ENCODE measurements around the gene TSHZ2. TPM values are rescaled to one million over a fixed set of nuclear protein-coding genes. Genes with fewer than 3 reads are reported as not detected.

TSHZ2 gene
- total RNA-seq, 1 experiment from 2014 or later, result 0.07 TPM

GRCh38 chr20:53480913-53481312 is 508.8 kb downstream of the TSHZ2 start:
- H3K9me3 ChIP-seq (ENCODE audit: control insufficient read depth, low read depth, low read length), result no peaks in the 10 kb centered on the region
- no peak overlapping the region for H3K9ac ChIP-seq (ENCODE audit: extremely low read depth, insufficient read length, low read length)
- H3K27me3 ChIP-seq (ENCODE audit: insufficient read depth, low read length), result no peaks in the 10 kb centered on the region
- no peaks in the 10 kb centered on the region; a peak in 1 of 4 replicates for H3K4me1 Mint-ChIP-seq
- H2BK20ac ChIP-seq (ENCODE audit: low read depth, low read length, poor library complexity, severe bottlenecking), result no peak overlapping the region
- H4K5ac ChIP-seq (ENCODE audit: insufficient read length, low read depth, low read length), result no peak overlapping the region
- peaks cover 0 to 5% (median 0%) of the 10 kb centered on the region in 3 experiments; a peak in 2 of 7 replicates for H3K36me3 Mint-ChIP-seq (ENCODE audit: insufficient read depth in 1 of 3, low read depth in 3 of 3)
- no peak overlapping the region for H3T11ph ChIP-seq (ENCODE audit: low read length)
- H2BK12ac ChIP-seq (ENCODE audit: insufficient read length, low read depth, low read length), result no peak overlapping the region
- H4K91ac ChIP-seq (ENCODE audit: insufficient read length, low read depth, low read length), result no peak overlapping the region
- H3K27me3 Mint-ChIP-seq (ENCODE audit: low read depth), result no peaks in the 10 kb centered on the region
- H3K4me3 Mint-ChIP-seq, result no peak overlapping the region
- H3K56ac ChIP-seq (ENCODE audit: insufficient read length, low read depth, low read length), result no peak overlapping the region
- H3K18ac ChIP-seq (ENCODE audit: insufficient read length, low read depth, low read length), result no peak overlapping the region
- H3K9me3 Mint-ChIP-seq, result peaks cover 0 to 3% of the 10 kb centered on the region in 2 experiments; a peak in 2 of 5 replicates
- H3K79me2 ChIP-seq (ENCODE audit: insufficient read depth, low read length), result peaks cover 2% of the 10 kb centered on the region; the same call in 1 of the 2 replicates
- no peak overlapping the region; a peak in 1 of 7 replicates for H3K27ac Mint-ChIP-seq
- H4K20me1 ChIP-seq (ENCODE audit: control insufficient read depth, insufficient read depth, insufficient read length), result no peaks in the 10 kb centered on the region
- H4K8ac ChIP-seq (replicated peaks; ENCODE audit: insufficient read length, low read depth, low read length), result no peak overlapping the region
- no peak overlapping the region for H3K14ac ChIP-seq (ENCODE audit: insufficient read depth, low read length)
- H2AFZ ChIP-seq (ENCODE audit: low read length), result no peak overlapping the region
- no peak overlapping the region for H3K4me2 ChIP-seq (ENCODE audit: insufficient read depth, insufficient read length, low read length)
- DNase-seq, result no peak
- H3K23me2 ChIP-seq (ENCODE audit: insufficient read length, low read depth, low read length, poor library complexity, severe bottlenecking), result no peaks in the 10 kb centered on the region
- H3K4ac ChIP-seq (ENCODE audit: low read depth, low read length), result no peak overlapping the region
- no peak overlapping the region for H3K23ac ChIP-seq (ENCODE audit: insufficient read length, low read depth, low read length)
- H2BK120ac ChIP-seq (ENCODE audit: low read depth, low read length, poor library complexity, severe bottlenecking), result no peak overlapping the region
- no peaks in the 10 kb centered on the region for H3K4me1 ChIP-seq (ENCODE audit: insufficient read depth, low read length)
- no peak overlapping the region for H3K27ac ChIP-seq (ENCODE audit: insufficient read length, low read depth, low read length)
- TF ChIP-seq CTCF (conservative IDR thresholded peaks at IDR 0.05), result no peak
- no peaks in the 10 kb centered on the region for H3K79me1 ChIP-seq (ENCODE audit: insufficient read depth, low read depth, low read length, poor library complexity, severe bottlenecking)
- no peak overlapping the region for H2AK5ac ChIP-seq (ENCODE audit: insufficient read length, low read length)
- WGBS (ENCODE audit: extremely low coverage, insufficient read length, low lambda C conversion rate), result no CpG with 5 or more reads among the region's 2 CpGs
- H2BK15ac ChIP-seq (ENCODE audit: low read depth, low read length), result no peak overlapping the region
- H2BK5ac ChIP-seq (ENCODE audit: insufficient read length, low read length), result no peak overlapping the region

Data from H9 (cell line).